Measurements from ENCODE around the gene PLCD3.

DNA sequence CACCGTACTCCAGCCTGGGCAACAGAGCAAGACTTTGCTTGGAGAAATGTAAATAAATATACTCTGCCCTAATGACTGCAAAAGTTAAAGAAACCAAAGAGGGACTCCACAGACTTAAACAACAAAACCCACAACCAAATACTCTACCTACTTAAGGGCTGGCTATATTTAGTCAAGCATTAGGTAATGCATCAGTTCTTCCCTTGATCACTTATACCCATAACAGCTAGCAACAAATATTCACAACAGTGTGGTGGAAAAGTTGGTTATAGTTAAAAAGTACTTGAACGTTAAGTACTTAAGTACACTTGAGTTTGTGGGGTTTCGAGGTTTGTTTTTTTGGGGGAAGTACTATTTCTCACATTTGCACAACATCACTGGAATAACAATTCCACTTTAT, 23.9 kb upstream of the PLCD3 start:
- TF ChIP-seq, protein P1, sequence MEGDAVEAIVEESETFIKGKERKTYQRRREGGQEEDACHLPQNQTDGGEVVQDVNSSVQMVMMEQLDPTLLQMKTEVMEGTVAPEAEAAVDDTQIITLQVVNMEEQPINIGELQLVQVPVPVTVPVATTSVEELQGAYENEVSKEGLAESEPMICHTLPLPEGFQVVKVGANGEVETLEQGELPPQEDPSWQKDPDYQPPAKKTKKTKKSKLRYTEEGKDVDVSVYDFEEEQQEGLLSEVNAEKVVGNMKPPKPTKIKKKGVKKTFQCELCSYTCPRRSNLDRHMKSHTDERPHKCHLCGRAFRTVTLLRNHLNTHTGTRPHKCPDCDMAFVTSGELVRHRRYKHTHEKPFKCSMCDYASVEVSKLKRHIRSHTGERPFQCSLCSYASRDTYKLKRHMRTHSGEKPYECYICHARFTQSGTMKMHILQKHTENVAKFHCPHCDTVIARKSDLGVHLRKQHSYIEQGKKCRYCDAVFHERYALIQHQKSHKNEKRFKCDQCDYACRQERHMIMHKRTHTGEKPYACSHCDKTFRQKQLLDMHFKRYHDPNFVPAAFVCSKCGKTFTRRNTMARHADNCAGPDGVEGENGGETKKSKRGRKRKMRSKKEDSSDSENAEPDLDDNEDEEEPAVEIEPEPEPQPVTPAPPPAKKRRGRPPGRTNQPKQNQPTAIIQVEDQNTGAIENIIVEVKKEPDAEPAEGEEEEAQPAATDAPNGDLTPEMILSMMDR (IDR thresholded peaks at IDR 0.05; ENCODE audit: insufficient read depth, low read length, poor library complexity, severe bottlenecking): no peak
- no peak for TF ChIP-seq EZH2phosphoT487 (conservative IDR thresholded peaks at IDR 0.05; ENCODE audit: low read length)

Data from SU-DHL-6 (cell line).